GM18519 (cell line): ENCODE data around the gene ZNF787.
"Not testable (repeated sequence)": the region's sequence is repeated elsewhere in the genome, so short reads cannot be mapped to it uniquely, and the experiment has no call there.

Experiments used
- ATAC-seq: cut with Tn5 transposase; IDR thresholded peaks from one replicate; pipeline ENCODE4 v1.9.1; 2021; ENCODE audit warnings: mild to moderate bottlenecking, moderate library complexity; ENCODE audit not compliant: unreplicated experiment, low FRiP score

The ZNF787 gene

DNA sequence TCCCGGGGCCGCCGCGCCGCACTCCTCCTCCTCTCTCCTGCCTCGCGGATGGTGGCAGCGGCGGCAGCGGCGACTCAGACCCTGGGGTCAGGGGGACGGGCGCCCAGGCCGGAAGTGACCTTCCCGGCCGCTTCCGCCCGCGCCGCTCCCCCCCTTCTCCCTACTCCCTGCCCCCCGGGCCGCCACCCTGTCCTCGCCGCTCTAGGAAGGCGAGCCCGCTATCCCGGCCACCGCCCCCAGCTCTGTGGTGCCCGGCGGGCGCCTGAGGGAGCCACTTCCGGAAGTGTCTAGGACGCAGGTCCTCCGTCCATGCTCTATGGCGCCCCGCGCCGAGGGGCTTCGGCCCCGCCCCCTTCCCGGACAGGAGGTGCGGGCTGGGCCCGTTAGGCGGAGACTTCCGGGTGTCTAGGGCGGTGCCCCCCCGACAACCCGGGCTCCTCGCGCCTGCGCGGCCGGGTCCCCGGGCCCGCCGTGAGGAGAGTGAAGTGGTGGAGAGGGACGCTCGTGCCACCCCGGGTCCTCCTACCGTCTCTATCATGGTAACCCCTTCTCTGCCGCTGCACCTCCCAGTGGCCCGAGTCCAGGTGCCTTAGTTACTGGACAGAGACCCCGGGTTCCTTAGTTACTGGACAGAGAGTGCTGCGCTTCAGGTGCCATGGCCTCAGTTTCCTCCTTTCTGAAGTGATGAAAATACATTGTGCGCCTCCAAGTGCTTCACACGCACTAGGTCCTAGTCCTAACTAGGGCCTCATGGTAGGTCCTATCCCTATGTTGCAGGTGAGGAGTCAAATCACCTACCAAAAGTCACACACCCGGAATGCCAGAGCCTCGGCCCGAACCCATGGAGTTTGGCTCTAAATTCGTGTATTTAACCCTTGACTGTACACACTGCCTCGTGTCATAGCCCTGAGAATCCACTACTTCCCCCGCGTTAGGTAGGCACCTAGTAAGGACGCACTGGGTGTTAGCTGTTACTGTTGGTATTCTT, at the start of gene ZNF787:
ZNF787 (minus strand) TSS at position 116 of the 988 bp plus-strand sequence. CDS start 18,078 bp downstream, outside the sequence.
- peak; percentile 79 for ATAC-seq

DNA sequence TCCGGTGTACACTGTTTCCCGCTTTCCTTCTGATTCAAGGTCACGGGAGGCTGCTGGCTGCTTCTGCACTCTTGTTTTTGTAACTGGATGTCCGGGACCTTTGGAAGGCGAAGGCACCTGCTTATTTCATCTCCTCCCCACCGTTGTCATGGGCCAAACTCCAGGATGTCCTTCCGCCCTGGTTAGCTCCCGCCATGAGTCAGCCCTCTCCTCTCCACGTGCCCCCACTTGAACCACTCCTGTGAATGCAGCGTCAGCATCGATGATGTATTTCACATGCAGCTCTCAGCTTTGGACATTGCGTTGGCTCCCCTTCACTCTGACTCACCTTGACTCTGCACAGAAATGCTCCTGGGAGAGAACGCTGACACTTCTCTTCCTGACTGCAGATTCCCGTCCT, 49.2 kb upstream of the ZNF787 start:
- no peak for ATAC-seq

DNA sequence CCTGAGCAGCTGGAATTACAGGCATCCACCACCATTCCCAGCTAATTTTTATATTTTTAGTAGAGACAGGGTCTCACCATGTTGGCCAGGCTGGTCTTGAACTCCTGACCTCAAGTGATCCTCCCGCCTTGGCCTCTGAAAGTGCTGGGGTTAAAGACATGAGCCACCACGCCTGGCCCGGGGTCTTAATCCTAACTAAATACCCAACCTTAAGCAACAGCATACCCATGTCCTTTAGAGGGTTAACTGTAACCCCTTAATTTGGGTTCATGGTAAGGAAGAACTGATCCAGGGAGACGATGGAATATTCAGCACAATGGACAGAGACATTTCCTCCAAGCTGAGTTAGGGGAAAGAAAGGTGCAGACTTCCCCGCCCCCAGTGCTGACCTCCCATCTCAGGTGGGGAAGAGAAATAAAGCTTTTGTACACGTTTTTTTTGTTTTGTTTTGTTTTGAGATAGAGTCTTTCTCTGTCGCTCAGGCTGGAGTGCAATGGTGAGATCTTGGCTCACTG, 46.0 kb upstream of the ZNF787 start:
- ATAC-seq, result no peak

DNA sequence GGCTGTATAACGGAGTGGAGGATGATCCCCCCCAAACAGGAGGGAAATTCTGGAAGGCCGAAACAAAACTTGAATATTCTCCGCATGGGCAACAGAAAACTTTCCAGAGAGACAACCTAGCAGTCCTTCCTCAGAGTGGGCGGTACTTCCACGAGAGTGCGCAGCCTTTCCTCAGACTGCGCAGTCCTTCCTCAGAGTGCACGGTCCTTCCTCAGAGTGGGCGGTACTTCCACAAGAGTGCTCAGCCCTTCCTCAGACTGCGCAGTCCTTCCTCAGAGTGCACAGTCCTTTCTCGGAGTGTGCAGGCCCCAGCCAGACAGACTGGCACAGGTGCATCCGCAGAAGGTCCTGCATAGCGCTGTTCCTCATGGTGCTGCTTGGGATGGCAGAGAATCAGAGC, 42.0 kb upstream of the ZNF787 start:
- no peak for ATAC-seq

DNA sequence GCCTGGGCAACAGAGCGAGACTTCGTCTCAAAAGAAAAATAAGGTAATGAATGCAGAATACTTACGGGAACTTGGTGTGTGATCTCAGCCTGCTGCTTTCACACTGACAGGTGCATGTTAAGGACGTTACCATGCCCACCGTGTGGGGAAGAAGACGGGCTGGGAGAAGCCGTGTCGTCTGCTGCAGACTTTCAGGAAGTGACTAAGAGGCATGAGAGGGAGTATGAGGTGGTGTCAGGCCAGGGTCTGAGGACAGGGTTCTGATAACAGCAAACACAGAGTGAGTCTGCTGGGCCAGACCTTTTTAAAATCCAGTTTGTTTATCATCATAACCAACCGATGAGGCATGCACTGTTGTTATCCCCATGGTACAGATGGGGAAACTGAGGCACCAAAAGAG, 41.2 kb upstream of the ZNF787 start:
- no peak for ATAC-seq

DNA sequence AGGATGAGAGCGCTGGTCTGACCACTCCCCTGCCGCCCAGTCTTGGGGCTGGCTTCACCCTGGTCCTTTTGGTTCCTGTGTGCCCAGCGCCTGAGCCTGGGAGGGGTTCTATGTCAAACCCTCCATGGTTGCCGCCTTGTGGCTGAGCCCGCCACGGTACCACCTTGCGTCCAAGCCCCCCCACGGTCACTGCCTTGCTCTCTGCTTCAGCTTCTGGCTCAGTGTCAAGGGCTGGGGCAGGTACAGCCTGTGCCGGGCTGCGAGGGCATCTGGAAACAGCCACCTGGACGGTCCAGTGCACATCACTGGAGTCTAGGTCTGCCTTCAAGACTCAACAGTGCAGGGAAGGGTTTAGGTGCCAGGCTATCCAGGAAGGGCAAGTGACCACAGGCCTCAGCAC, 40.4 kb upstream of the ZNF787 start:
- no peak for ATAC-seq

DNA sequence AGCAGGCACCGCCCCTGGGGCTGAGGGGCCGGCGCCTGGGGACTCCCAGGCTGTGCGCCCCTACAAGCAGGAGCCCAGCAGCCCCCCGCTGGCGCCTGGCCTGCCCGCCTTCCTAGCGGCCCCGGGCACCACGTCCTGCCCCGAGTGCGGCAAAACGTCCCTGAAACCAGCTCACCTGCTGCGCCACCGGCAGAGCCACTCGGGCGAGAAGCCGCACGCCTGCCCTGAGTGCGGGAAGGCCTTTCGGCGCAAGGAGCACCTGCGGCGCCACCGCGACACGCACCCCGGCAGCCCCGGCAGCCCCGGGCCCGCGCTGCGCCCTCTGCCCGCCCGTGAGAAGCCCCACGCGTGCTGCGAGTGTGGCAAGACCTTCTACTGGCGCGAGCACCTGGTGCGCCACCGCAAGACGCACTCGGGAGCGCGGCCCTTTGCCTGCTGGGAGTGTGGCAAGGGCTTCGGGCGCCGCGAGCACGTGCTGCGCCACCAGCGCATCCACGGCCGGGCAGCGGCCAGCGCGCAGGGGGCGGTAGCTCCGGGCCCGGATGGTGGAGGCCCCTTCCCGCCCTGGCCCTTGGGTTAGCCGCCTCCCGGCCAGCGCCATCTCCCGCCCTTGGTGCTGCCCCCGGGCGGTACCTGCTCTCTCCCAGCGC, 38.7 kb upstream of the ZNF787 start:
- no peak for ATAC-seq

DNA sequence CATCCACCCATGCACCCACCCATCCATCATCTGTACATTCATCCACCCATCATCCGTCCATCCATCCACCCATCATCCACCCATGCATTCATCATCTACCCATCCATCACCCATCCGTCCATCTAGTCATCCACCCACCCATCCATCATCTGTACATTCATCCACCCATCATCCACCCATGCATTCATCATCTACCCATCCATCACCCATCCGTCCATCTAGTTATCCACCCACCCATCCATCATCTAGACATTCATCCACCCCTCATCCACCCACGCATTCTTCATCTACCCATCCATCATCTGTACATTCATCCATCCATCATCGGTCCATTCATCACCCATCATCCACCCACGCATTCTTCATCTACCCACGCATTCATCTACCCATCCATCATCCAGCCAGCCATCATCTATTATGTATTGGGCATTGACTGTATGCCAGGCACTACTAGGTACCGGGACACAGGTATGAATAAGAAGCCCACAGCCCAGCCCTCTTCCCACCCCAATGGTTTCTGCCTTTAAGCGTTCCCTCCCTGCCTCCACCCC, 38.0 kb upstream of the ZNF787 start:
- no peak for ATAC-seq

DNA sequence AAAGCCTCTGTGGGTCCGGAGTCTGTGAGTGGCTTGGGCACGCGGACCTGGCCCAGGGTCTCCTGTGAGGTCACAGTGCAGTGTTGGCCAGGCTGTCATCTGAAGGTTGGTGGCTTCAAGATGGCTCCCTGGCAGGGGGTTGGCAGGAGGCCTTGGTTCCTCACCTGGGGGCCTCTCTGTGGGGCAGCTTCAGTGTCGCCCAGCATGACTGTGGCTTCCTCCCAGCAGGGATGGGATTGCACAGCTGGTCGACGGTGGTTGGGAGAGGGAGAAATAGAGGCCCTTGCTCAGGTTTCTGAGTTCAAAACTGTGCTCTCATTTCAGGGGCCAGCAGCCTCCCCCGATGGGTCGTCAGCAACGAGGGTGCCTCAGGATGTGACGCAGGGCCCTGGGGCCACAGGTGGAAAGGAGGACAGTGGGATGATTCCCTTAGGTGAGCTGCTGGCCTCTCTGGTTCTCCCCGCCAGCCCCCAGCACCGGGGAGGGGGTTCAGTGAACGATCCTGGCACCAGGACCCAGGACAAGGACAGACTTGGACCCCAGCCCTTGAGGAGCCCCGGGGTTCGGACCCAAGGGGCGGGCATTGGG, 37.2 kb upstream of the ZNF787 start:
- no peak for ATAC-seq

DNA sequence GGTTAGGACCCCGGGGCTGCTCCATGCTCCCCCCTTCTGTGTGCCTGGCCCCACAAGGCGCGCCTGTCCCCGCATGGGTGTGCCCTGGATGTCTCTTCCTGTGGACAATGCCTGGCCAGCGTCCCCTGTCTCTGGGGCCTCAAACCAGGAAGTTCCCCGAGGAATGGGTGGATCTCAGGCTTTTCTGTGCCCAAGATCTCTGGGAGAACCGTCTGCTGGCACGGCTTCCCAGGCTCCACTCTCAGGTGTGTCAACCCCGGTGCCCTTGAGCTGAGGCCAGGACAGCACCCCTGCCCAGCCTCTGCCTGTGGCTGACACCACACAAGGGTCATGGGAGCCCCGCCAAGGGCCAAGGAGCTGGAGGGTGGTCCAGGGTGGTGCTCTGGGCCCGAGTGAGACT, 35.7 kb upstream of the ZNF787 start:
- no peak for ATAC-seq

DNA sequence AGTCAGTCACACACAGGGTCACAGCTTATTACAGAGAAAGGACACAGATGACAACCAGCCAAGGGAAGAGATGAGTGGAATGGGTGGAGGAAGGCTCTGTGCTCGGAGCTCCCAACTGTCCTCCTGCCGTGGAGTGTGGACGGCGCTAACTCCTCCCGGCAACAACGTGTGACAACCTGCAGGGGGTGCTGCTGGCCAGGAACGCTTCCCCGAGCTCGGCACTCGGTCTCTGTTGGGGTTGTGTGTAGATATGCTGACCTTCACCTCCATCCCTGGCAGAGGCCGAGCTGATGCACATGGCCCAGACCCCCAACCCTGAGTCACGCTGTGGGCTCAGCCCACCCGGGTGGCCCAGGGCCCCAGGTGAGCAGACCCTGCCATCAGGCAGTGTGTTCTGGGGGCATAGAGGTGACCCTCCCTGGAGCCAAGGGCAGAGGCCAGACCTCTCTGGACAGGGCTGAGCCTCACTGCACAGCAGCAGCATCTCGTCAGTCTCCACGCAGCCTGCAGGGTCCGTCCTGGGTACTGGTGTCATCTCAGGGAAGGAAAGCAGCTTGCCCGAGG, 34.1 kb upstream of the ZNF787 start:
- ATAC-seq, result no peak

DNA sequence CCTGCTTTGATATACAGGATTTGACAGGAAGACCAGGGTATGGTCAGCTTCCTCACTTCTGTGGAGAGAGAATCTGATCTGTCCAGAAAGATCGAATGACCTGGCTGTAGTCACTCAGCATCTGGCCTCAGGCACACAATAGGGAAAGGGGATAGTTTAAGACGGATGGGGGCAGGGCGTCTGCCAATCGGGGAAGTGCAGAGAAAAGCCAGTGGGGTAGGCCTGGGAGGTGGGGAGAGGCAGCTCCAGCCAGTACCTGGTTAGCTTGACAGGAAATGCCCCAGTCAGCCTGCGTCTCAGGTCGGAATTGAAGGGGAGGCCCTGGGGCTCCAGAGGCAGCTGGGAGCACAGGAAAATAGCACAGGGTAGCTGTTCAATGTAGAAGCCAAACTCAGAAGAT, 32.4 kb upstream of the ZNF787 start:
- ATAC-seq, result no peak

DNA sequence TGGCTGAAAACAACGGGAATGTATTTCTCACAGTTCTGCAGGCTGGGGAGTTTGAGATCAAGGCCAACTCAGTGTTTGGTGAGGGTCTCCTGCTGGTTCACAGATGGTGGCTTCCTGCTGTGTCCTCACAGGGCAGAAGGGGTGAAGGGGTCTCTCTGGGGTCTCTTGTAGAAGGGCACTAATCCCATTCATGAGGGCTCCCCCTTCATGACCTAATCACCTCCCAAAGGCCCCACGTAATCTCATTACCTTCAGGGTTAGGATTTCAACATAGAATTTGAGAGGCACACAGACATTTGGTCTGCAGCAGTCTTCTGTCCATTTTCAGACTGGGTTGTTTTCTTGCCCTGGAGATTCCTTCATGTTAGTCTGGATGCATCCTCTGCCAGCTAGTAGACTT, 31.5 kb upstream of the ZNF787 start:
- ATAC-seq, result no peak

DNA sequence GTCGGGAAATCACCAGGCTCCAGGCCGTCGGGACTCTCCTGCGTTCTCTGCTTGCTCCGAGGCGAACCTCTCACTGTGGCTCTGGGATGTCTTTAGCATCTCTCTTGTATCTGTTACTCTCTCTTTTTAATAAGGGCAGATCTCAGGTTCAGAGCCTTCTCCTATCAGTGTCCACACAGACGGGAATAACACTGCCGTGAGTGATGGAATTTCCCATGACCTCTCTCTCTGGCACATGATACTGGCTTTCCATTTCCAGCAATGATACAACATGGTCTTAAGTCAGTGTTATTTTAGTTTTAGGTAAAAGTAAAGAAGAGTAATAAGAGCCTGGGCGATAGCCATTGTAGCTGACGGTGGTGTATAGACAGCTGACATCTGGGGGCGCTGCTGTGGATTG, 29.3 kb upstream of the ZNF787 start:
- ATAC-seq, result no peak

DNA sequence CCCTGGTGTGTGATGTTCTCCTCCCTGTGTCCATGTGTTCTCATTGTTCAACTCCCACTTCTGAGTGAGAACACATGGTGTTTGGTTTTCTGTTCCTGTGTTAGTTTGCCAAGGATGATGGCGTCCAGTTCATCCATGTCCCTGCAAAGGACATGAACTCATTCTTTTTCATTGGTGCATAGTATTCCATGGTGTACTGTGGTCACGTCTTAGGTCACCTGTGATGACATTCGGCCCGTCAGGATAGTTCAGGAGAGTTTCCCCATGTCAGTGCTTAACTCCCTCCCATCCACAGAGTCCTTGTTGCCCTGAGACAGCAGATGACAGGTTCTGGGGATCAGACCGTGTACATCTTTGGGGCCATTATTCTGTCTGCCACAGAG, 28.6 kb upstream of the ZNF787 start:
- ATAC-seq, result no peak

DNA sequence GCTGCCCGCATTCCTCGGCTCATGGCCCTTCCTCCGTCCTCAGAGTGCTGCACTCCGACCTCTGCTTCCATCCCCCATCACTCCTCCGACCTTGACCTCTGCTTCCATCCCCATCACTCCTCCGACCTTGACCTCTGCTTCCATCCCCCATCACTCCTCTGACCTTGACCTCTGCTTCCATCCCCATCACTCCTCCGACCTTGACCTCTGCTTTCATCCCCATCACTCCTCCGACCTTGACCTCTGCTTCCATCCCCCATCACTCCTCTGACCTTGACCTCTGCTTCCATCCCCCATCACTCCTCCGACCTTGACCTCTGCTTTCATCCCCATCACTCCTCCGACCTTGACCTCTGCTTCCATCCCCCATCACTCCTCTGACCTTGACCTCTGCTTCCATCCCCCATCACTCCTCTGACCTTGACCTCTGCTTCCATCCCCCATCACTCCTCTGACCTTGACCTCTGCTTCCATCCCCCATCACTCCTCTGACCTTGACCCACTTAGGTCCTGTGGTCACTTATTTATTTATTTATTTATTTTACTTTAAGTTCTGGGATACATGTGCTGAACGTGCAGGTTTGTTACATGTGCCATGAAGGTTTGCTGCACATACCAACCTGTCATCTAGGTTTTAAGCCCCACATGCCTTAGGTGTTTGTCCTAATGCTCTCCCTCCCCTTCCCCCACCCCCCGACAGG, 28.0 kb upstream of the ZNF787 start:
- not testable (repeated sequence) for ATAC-seq

DNA sequence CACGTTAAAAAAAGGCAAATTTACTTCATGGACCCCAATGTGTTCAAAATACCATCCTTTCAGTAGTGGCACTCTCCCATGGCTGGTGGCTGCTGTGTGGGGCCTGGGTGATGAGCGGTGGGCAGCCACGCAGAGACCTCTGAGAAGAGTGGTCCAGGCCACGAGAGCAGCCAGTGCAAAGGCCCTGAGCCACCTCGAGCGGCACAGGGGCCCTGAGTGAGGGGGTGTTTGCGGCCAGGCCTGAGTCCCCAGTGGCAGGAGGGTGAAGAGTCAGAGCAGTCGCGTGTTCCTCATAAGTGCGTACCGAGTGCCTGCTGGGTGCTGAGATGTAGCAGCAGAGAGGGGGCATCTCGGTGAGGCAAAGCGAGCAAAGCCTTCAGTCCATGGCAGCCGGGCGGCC, 27.0 kb upstream of the ZNF787 start:
- ATAC-seq, result no peak

DNA sequence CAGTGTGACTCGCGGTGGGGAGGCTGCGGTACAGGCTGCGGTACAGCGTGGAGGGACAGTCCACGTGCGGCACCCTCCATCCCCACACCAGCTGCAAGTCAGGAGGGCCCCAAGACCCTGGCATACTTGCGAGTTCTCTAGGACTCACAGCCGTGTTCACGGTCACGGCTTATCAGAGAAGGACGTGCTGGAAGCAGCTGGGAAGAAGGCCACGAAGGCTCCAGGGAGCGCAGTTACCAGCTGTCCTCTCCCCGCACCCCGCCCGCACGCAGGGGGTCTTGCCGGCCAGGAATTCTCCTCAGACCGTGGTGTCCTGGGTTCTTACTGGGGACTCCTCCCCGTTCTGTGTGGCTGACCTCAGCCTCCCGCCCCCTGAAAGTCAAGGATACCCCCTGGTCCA, 26.2 kb upstream of the ZNF787 start:
- ATAC-seq, result no peak

DNA sequence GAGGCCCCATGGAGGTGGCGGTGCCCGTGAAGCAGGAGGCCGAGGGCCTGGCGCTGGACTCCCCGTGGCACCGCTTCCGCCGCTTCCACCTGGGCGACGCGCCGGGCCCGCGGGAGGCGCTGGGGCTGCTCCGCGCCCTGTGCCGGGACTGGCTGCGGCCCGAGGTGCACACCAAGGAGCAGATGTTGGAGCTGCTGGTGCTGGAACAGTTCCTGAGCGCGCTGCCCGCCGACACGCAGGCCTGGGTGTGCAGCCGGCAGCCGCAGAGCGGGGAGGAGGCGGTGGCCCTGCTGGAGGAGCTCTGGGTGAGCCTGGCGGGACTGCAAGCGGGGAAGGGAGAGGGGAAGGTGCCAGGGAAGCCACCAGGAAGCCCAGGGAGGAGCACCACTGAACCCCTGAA, 25.8 kb upstream of the ZNF787 start:
- no peak for ATAC-seq

DNA sequence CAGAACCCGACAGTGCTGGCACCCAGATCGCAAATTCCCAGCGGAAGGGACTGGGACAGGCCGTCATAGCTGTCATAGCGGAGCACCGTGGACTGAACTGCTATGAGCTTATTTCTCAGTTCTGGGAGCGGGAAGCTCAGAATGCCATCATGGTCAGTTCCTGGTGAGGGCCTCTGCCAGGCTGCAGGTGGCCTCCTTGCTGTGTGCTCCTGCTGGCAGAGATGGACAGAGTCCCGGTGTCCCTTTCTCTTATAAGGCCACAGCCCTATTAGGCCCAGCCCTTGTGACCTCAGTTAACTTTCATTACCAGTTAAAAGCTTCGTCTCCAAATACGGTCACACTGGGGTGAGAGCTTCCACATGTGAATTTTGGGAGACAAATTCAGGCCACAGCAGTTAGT, 24.6 kb upstream of the ZNF787 start:
- no peak for ATAC-seq
